NCI-H2107 (cell line): Measurements from ENCODE around the gene HLA-DMA.
"Not testable (repeated sequence)": the region's sequence is repeated elsewhere in the genome, so short reads cannot be mapped to it uniquely, and the experiment has no call there.

Source experiments
- DNase-seq: peaks from one replicate; lab custom pipeline; 2025; lab: John Stamatoyannopoulos, UW

Gene HLA-DMA

DNA sequence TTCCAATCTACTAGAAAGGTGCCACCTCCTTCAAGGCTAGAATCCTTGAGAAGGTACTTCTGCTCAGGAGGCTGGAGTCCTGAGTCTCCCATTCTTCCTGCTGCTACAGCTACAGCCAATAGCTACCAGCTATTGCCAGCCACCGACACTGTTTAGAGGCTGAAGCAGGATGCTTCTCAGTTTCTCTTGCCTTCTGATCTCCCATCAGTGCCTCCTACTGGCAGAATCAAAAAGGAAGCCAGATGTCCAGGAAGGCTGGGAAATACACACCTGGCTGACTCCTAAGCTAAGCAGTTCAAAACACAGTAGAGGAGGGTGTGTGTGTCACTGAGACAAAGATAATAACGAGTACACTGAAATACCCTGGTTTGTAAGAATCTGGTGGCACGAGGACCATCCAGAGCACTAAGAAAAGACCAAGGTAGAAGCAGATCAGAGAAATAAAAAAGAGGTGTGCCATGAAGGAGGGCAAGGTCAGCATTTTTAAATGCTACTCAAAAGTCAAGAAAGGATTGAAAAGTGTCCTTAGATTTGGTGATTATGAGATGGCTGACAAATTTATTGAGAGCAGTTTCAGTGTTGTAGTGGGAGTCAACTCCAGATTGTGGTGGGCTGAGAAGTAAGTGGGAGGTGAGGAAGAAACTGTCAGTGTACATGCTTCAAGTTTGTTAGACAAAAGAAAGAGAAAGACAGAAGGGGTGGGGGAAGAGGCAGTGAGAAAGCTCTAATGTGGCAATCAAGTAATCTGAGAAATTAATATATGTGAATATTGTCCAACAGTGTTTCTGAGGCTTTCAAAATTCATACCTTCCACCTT lies 2.3 kb upstream of the HLA-DMA start:
- DNase-seq, result no peak

DNA sequence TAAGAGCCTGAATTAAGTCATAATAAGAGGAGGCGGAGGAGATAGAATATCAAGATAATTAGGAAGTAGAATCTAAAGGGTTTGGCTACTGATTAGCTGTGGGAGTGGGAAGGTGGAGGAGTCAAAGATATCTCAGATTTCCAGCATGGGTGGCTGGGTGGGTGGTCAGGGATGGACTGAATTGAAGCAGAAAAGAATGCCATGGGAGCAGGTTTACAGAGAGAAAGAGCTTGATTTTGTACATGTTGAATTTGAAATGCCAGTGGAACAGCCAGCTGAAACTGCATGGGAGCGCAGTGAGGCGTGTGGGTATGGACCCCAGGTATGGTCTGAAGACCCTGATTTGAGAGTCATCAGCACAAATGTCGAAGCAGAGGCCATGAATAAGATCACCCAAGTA lies 1.4 kb upstream of the HLA-DMA start:
- no peak for DNase-seq

DNA sequence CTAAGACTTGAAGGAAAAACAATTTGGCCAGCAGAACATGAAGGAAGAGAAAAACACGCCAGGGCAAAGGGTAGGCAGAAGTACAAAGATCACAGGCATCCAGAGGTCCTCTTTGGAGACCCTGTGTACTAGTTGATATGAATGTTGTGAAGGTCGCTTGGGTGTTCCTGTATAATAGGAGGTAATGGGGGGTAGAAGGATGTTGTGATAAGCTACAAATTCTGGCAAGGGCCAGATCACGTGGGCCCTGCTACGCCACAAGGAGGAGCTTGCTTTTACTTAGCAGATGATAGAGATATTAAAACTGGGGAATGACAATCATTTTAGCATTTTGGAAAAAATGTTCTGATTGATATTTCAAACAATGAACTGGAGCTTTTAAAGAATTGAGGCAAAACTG lies 878 bp upstream of the HLA-DMA start:
- no peak for DNase-seq

DNA sequence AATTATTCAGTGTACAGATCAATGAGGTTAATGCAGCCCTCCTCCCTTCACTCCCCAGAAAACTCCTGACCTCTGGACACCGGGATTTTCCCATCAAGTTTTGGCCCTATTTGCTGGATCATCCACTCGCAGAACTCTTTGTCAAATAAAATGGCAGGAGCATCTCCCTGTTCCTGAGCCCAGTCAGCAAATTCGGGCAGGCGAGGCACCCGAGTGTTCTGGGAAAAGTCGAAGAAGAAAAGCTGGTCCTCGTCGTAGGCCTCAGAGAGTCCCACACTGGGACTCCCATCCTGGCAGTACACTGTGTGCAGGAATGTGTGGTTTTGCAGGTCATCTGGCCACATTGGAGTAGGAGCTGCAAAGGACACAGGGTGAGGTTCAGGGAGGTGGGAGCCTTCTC lies 2.4 kb downstream of the HLA-DMA start:
- DNase-seq, result no peak

DNA sequence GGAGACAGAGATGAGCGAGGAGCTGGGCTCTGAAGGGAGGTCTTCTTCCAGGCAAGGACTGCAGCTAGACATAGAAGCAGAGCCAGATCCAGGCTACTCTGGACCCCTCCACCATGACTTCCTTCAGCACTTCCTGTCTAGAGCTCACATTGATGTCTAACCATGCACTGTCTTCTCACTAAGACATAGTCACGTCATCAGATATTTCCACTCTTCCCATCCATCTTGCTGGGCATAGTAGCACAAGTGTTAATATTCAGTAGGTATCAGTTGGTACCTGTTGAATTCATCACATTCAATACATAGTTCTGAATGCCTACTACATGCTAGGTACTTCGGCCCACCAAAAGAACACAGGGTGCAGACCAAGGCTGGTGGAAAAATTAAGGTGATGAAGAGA lies 2.9 kb downstream of the HLA-DMA start:
- DNase-seq, result no peak

DNA sequence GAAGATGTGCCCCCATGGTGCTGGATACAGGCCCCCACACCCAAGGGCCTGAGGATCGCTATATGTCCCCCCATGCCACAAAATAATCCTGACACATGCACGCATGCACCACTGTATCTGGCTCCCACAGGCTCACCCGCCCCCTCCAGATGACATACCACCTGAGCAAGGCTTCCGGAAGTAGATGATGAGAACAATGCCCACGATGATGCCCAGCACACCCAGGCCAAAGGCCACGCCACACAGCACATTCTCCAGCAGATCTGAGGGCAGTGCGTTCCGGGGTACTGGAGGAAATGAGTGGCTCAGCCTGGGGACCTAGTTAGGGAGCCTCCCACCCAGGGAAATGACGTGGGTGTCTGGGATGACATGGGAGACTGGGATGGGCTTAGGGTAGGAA lies 3.8 kb downstream of the HLA-DMA start:
- no peak for DNase-seq

DNA sequence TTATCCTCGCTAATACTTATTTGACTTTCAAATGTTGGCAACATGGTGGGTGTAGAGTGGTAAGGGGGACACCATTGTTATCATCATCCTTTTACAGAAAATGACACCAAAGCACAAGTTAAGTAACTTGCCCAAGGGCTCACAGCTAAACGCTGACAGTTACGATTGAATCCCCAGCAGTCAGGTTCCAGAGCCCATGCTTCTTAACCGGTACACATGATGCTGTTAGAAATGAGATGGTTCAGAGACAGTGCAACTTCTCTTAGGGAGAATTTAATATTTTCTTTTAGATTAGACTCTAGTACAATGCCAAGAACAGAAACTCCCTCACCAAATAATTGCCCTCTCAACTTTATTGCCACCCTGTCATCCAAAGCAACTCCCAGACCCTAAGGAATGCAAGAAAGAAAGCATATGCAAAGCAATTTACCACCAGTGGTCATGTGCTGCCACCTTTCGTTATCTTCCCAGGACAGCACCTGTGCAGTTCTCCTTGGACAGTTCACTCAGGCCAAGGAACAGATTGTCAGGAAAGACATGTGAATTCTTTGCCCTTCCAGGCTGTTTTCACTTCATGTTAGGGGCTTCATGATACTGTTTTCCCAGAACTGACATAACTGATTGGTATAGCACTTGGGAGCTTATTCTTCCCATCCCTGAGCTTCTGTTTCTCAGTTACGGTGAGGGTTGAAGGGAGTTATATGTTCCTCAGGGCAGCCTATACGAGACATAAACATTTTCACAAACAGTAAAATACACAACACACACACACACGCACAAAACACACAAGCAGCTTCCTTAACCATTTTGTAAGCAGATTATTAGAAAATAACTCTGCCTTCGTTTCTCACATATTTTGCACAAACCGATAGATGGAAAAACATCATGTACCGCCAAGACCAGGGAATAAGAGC lies 5.1 kb downstream of the HLA-DMA start:
- no peak for DNase-seq

DNA sequence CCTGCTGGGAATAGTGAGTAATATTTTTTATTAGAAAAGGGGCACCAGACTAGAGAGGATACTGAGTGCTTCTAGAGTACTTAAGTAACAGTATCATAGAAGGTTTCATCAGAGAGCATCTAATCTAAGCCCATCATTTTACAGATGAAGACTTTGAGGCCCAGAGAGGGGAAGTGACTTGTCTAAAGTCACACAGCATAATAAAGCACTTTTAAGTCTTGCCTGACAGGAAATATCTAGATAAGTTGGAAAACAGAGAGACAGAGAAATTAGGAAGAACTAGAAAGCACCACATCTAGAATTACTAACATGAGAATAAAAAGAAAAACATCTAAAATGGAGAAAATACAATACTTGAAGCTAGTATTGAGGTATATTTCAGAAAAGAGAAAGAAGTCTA lies 6.0 kb downstream of the HLA-DMA start:
- DNase-seq, result no peak

DNA sequence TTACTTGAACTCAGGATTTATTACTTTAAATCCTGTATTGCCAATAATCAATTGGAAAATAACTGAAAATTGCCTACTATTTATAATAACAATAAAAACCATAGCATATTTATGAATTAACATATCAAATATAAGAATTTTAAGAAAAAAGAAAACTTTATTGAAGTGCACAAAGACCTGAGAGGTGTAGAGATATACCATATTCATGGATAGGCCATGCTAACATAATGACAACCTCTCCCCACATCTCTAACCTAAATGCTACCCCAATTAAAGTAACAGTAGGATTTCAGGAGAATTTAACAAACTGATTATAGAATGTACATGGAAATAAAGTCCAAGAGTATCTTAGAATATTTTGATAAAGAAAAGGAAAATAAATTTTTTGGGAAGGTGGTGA lies 6.9 kb downstream of the HLA-DMA start:
- DNase-seq, result no peak

DNA sequence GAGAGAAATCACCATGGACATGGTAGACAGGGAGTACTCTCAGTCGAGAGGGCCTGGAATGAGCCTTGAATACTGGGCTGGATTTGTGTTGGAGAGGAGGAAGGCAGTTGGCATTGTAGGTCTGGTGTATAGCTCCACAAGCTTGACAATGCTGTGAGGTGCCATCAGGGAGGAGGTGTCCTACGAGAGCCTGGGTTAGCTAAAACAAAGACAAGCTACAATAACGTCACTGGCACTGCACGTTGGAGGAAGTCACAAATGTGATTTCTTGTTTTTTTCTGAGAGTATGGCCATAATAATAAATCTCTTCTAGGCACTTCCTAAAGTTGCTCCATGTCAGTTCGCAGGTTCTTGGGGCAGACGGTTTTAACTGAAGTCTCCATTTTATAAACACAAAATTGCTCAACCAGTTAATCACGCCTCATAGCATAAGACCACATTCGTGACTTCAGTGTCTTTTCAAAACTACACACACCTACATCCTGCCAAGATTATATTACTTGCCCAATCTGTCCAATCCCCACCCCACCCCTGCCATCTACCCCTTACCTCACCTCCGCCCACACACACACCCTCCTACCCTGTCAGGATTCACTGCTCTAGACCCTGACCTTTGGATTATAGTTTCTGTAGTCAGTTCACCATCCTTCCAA lies 7.7 kb downstream of the HLA-DMA start:
- DNase-seq, result no peak

DNA sequence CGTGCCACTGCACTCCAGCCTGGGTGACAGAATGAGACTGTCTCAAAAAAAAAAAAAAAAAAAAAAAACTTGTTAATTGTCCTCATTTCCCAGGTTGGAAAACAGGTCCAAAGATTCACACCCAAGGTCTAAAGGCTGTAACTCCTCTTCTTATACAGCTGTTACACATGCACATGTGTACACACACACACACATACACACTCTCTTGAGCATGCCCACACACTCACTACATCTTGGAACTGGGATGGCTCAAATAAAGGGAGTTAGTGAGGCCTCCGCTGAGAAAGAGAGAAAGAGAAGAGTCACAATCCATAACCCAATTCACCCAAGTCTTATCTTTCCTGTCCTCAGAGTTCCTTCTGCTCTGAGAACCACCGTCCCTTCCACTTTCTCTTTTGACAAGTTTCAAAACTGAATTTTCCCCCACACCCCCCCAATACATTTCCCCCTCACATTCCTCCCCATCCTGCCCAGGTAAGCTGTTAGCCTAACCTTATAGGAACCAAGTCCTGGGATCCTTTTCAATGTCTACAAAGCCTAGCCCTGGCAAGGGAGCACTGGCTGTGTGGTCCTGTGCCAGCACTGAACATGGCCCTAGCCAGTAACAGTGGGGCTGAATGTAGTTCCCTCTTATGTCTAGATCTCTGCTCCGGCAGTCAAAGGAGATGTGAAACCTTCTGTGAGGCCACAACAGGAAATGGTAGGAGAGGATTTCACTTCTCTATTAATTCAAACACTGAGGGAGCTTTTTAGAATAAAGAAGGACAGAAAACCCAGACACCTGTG lies 8.8 kb downstream of the HLA-DMA start:
- DNase-seq, result no peak

DNA sequence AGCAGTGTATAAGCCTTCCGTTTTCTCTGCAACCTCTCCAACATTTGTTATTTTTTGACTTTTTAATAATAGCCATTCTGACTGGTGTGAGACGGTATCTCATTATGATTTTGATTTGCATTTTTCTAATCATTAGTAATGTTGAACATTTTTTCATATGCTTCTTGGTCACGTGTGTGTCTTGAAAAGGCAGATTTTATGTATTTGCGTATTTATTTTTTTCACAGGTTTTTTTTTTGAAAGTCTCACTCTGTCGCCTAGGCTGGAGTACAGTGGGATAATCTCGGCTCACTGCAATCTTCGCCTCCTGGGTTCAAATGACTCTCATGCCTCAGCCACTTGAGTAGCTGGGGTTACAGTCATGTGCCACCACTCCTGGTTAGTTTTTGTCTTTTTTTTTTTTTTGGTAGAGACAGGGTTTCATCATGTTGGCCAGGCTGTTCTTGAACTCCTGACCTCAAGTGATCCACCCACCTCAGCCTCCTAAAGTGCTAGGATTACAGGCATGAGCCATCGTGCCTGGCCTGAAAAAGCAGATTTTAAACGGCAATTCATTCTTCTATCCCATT lies 10.3 kb downstream of the HLA-DMA start:
- not testable (repeated sequence) for DNase-seq

DNA sequence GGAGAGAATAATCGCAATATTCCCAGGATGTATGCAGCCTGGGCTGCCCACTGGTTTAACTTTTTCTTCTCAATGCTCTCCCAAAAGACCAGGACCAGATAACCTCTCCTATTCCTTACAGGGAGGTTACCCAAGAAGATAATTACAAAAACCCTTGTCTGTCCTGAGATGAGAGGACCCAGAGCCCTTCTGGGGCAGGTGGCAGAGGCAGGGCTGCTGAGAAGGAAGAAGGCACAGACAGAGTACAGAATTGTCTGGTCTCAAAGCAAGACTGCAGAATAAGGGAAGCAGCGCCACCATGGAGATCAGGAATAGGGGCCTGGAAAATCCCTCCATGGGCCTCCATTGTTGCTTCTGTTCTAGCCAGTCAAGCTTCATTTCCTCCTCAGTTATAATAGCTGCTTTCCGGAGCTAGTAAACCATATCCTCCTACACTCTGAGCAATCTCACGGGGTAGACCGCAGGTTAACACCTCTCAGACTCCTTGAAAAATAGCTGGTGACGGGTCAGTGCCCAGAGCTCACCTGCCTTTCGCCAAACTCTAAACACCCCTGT lies 11.6 kb downstream of the HLA-DMA start:
- no peak for DNase-seq

DNA sequence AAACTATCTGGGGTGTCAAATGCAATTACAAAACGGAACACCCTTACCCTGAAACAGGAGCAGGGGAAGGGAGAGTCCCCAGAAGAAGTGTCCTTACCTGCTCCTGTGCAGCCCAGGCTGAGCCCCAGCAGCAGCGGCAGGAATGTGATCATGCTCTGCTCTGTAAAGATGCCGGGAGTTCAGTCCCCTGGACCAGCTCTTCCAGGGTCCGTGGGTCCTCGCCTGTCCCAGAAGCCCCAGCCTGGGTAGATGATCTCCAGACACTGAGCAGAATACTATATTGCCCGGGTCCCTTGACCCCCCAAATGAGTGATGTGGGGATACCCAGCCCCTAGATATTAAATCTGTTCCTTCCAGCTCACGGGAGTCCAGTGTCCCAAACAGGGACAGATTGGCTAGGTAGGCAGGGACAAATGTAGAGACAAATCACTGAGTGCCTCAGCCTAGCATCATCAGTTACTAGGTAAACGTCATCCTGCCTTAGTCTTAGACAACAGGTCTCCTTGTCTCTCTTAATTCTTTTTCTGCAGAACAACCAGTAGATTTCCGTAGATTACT lies 12.2 kb downstream of the HLA-DMA start, which contains the start of gene HLA-DMB:
Gene HLA-DMB (minus strand): TSS at position 373 of the 558 bp plus-strand sequence. CDS start 221 bp downstream, at position 152.
- no peak for DNase-seq

DNA sequence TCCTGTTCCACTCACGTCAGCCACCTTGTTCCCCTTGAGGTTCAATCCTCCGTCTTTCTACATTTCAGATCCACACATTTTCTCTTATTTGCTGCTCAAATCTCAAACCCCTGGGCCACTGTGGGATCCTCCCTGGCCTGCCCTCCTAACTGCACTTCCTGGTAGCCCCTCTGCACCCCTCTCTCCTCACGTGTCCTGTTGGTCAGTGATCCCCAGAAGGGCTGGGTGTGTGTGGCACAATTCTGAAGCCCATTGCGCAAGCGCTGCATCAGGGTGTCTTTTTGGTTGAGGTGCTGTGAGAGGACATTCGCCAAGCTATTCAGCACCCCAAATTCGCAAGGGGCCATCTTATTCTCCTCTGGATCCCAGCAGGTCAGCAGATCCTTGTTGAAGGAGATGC lies 14.4 kb downstream of the HLA-DMA start:
- DNase-seq, result no peak

DNA sequence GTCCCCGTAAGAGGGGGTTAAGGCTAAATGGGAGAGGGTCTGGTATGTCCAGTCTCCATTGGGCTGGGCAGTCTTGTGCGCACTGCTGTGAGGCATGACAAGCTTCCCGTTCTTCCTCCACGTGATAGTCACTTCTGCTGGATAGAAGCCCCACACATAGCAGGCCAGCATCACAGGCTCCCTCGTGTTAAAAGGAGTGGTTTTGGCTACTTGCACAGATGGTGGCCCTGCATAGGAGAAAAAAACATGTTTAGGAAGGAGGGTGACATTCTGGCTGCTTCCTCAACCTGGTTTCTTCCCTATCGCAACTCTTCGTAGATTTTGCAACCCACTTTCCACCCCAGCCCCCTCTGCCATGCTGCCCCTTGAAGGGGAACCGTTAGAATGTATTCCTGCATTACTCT lies 15.7 kb downstream of the HLA-DMA start:
- no peak for DNase-seq

DNA sequence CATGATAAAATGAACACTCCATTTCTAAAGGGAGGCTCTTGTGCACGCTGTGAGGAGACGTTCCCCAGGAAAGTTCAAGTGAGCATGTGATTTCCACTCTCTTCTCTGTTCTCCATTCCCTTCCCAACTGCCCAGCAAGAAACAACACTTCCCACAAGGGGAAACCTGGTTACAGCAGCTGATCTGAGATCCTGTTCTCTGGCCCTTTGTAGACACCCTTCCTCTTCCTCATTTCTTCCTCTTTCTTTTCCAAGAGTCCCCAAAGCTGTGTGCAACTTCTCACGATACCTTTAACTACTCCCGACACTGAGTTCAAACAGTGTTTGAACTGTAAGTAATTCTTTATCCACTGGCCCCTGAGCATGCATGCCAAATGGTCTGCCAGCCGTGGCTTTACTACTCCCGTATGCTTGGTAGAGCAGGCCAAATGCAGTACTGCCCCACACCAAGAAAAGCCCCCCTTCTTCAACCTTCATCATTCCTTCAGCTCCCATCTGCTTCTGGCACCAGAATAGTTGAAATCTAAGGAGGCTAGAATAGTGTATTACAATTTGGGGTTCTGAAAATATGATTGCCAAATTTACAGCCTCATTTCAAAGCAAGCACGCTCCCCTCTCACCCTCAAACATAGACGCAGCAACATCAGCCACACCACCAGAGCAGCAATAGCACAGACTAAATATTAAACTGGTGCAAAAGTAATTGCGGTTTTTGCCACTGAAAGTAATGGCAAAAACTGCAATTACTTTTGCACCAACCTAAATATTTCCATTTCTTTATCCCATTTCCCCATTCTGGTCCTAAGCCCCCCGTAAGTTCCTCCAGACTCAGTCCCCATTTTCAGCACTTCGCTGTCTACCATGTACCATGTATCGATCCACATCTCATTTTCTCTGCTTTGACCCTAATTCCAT lies 16.4 kb downstream of the HLA-DMA start:
- no peak for DNase-seq

DNA sequence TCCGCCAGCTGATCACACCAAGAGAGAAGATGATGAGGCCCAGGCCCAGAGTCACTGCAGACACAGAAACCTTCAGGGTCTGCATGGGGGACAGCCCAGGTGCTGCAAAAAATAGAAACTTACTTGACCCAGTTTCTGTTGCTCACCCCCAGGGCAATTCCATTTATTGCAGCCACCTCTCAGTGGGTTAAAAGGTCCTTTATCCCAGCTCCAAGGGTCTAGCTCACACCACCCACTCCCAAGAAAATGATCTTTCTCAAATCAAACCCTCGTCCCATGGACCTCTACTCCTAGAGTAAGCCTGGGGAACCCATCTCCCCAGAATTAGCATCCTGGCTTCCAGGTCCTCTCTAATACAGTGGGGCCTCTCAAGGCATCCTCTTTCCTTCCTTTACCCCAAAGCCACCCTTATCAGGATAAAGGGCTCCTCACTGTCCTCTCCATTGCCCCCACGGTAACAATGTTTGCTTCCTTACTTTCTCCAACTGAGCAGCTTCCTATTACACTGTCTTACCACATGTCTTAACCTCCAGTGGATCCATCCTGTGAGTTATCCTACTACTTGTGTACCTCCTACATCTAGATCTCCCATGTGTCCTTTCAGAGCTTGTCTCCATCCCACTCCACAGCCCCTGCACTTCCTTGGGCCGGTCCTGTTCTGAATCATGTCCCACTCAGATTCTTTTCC lies 17.2 kb downstream of the HLA-DMA start:
- DNase-seq, result no peak

DNA sequence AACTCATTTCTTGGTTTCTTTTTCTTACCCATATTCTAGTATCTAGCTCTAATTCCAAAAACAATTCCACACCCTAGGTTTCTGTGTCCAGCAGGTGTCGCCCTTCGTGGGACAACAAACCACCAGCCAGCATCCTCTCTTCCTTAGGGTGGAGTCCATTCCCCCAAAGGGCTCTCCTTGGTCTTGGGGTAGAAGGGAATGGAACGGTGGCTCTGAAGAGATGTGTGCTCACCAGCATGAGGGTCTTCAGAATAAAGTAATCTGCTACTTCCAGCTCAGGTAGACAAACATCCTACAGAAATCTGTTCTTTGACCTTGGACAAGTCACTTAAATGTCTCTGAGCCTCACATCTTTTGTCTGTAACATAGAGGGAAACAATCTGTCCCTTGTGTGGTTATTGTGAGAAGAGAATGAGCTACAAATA lies 19.2 kb downstream of the HLA-DMA start:
- no peak for DNase-seq
